CMK (cell line): ENCODE results near the gene TBATA.

Source experiments
- DNase-seq: peaks from one replicate; pipeline ENCODE4 v3.0.0-alpha.2; 2010; ENCODE audit warnings: low read depth

The TBATA gene

GRCh38 chr10:70807556-70807955, 22.4 kb upstream of the TBATA start:
- DNase-seq: no peak

- no peak for DNase-seq
These were observed 21.7 kb upstream of the TBATA start for GRCh38 chr10:70806841-70807240.

GRCh38 chr10:70805619-70806215, 20.5 kb upstream of the TBATA start:
- DNase-seq: no peak

- DNase-seq: no peak
These were observed 19.2 kb upstream of the TBATA start for GRCh38 chr10:70804421-70804808.

- DNase-seq: no peak
These were observed 18.7 kb upstream of the TBATA start for GRCh38 chr10:70803775-70804420.

- DNase-seq: no peak
These were observed 16.7 kb upstream of the TBATA start for GRCh38 chr10:70801854-70802253.

- DNase-seq: no peak
These were observed 13.9 kb upstream of the TBATA start for GRCh38 chr10:70799124-70799523.

GRCh38 chr10:70797840-70798239, 12.7 kb upstream of the TBATA start:
- no peak for DNase-seq

- no peak for DNase-seq
These were observed 10.4 kb upstream of the TBATA start for GRCh38 chr10:70795613-70796012.

- DNase-seq: no peak
These were observed 6.3 kb upstream of the TBATA start for GRCh38 chr10:70791386-70792039.

- no peak for DNase-seq
These were observed 1.7 kb upstream of the TBATA start for GRCh38 chr10:70786799-70787415.

GRCh38 chr10:70784471-70784870, 706 bp downstream of the TBATA start:
- no peak for DNase-seq

GRCh38 chr10:70784016-70784415, 1.2 kb downstream of the TBATA start:
- DNase-seq: no peak

- no peak for DNase-seq
These were observed 2.2 kb downstream of the TBATA start for GRCh38 chr10:70782746-70783680.

- no peak for DNase-seq
These were observed 3.0 kb downstream of the TBATA start for GRCh38 chr10:70782086-70782745.

GRCh38 chr10:70781461-70782051, 3.6 kb downstream of the TBATA start:
- no peak for DNase-seq

- no peak for DNase-seq
These were observed 4.4 kb downstream of the TBATA start for GRCh38 chr10:70780772-70781171.

- DNase-seq: no peak
These were observed 4.8 kb downstream of the TBATA start for GRCh38 chr10:70780370-70780760.

GRCh38 chr10:70779511-70780369, 5.4 kb downstream of the TBATA start:
- DNase-seq: no peak

GRCh38 chr10:70779088-70779487, 6.1 kb downstream of the TBATA start:
- no peak for DNase-seq
